Stimulated activated CD4-positive, alpha-beta T cell treated with anti-CD3 and anti-CD28 coated beads, Interleukin-4, amount 100 ng/mL, for 24 hours (primary cell): ENCODE measurements around the gene PIGX.

Experiments
- DNase-seq: peaks from one replicate; pipeline ENCODE4 v3.0.0-alpha.2; 2020

Gene PIGX

DNA sequence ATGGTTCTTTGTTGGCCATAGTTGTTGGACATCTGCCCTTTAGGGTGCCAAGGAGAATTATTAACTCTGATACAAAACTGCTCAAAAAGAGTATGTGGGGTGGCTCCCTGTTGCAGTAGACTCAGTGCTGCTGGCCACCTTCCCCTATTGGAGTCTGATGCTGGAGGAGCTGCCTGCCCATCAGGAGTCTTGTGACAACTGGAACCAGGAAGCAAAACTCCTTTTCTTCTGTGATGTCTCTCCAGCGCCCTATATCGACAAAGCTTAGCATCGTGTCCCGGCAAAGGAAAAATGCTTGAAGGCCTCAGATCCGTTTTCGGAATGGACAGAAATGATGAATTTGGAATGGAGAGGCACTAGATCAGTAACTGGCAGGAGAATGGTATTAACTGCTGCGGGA is 51.0 kb downstream of the PIGX start:
- no peak for DNase-seq

- no peak for DNase-seq
Measured at GRCh38 chr3:196765454-196765853, 53.3 kb downstream of the PIGX start.

DNA sequence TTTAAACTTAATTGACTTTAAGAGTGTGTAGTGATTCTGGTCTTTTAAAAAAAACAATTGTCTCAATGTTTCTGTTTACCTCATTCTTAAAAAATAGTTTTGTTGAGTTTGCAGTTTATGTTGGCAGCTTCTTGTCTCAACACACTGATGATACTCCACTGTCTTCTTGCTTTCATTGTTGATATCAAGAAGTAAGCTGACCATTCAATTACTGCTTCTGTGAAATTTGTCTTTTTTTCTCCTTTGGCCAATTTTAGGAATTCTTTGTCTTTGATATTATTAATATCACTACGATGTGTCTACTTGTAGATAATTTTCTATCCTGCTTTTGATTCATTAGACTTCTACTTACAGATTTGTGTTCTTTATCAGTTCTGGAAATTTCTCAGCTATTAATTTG is 58.9 kb downstream of the PIGX start:
- no peak for DNase-seq

GRCh38 chr3:196772102-196772501 is 59.9 kb downstream of the PIGX start:
- no peak for DNase-seq

GRCh38 chr3:196772897-196773296 is 60.7 kb downstream of the PIGX start:
- DNase-seq = no peak

DNA sequence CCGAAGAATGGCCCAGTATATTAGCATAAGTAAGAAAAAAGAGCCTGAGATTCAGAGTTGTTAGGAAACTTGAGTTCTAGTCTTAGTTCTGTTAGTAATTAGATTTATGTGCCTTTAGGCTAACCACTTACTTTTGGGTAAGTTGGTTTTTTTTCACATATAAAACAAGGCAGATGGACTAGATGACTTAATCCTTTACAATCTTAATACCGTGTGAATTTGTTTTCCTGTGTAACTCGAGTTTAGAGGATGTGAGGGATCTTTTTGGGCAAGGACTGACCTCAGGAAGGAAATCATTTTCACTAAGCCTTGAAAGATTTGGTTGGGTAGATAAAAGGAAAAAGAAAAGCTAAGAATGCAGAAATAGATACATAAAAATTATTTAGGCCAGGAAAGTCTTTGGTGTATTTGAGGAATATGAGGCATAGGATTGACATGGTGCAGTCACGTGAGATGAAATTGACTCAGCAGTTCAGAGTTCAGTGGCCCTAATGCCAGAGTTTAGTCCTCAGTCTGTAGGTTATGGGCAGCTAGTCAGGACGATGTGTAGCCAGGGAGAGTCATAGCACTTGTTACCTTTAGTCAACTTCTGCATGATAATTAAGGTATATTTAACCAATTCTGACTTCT is 62.1 kb downstream of the PIGX start:
- DNase-seq = no peak

GRCh38 chr3:196774848-196775422 is 62.8 kb downstream of the PIGX start:
- DNase-seq = no peak

GRCh38 chr3:196775938-196776337 is 63.8 kb downstream of the PIGX start:
- no peak for DNase-seq

DNA sequence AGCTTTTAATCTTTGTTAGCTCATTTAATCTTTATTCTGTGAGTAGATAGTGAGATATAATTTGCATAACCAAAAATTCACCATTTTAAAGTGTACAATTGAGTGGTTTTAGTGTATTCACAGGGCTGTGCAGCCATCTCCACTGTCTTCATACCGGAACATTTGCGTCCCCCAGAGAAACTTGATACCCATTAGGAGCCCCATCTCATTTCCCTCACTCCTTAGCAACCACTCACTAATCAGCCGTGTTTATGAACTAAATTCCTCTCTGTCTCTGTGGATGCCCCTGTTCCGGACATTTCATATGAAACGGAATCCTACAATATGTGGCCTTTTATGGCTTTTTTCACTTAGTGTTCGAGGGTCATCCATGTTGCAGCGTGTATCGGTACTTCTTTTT is 65.7 kb downstream of the PIGX start:
- no peak for DNase-seq

- DNase-seq = no peak
Measured at GRCh38 chr3:196778755-196779154, 66.6 kb downstream of the PIGX start.

DNA sequence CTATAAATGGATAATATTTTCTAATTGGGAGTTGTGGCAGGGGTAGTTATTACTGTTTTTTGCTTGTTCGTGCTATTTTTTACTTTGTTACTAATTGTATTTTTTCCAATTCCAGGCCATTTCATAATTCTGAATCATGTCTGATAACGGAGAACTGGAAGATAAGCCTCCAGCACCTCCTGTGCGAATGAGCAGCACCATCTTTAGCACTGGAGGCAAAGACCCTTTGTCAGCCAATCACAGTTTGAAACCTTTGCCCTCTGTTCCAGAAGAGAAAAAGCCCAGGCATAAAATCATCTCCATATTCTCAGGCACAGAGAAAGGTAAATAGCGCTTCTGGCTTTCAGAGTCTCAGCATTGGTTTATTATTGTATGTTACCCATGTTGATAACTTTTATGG is 70.3 kb downstream of the PIGX start:
- DNase-seq = no peak
